ENCODE measurements around the gene FBLN5.

FBLN5 gene

DNA sequence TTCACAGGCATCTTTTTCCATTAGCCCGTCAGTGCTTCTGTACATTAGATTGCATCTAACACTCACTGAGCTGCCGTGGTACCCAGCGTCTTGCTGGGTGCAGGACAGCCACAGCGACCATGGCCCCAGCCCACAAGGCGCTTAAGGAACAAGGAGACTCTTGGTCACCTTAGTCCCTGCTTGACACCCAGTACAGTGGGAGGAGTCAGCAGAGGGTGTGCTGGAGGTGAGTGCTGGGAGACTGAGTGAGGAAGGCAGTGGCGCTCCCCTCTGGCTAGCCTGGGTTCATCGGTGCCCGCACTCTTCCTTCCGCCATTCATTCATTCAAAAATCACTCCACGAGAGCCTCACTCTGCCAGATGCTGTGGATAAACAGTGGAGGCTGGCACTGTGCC is 21.8 kb downstream of the FBLN5 start:
- DNase-seq (ENCODE audit: extremely low read depth, low read depth): no peak
- no peak for TF ChIP-seq CTCF (IDR thresholded peaks at IDR 0.05; ENCODE audit: low read depth, low read length, missing control alignments)
- H3K4me3 ChIP-seq (replicated peaks; ENCODE audit: low read depth, low read length): no peak overlapping the region

GRCh38 chr14:91925001-91925726 is 22.3 kb downstream of the FBLN5 start:
- no peak overlapping the region for H3K4me3 ChIP-seq (replicated peaks; ENCODE audit: low read depth, low read length)
- no peak for TF ChIP-seq CTCF (IDR thresholded peaks at IDR 0.05; ENCODE audit: low read depth, low read length, missing control alignments)
- no peak for DNase-seq (ENCODE audit: extremely low read depth, low read depth)

DNA sequence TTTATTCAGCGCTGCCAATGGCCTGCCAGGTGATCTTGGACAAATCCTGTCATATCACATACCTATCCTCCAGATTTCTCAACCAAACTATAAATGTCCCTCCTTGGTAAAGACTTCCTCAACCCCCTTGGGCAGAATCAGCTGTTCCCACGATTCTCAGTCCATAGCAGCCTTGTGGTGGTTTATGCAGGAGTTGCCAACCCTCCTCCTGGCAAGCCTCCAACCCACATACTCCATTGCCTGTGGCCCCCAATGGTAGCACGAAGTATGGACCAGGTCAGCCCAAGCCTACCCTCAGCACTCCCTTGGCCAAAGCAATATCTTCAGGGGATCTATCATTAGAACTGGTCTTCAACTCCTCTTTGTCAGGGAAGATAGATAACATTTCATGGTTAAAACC is 27.0 kb downstream of the FBLN5 start:
- H3K4me3 ChIP-seq (replicated peaks; ENCODE audit: low read depth, low read length): no peak overlapping the region
- TF ChIP-seq CTCF (IDR thresholded peaks at IDR 0.05; ENCODE audit: low read depth, low read length, missing control alignments): no peak
- DNase-seq (ENCODE audit: extremely low read depth, low read depth): no peak

DNA sequence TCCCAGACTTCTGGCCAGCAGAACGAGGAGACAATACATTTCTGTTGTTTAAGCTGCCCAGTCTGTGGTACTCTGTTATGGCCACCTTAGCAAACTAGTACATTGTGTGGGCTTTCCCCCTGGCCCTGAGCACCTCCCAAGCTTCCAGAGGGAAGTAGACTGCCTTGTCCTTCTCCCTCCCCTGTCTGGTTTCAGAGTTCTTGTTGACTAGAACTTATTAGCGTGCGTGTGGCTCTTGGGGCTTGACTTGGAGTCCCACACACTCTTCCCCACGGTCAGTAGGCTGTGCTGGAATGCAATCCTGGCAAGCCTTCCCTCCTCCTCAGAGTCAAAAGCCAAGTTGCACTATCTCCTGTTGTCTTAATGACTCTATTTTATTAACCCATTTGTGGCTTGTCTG is 27.7 kb downstream of the FBLN5 start:
- H3K4me3 ChIP-seq (replicated peaks; ENCODE audit: low read depth, low read length): no peak overlapping the region
- DNase-seq (ENCODE audit: extremely low read depth, low read depth): no peak
- TF ChIP-seq CTCF (IDR thresholded peaks at IDR 0.05; ENCODE audit: low read depth, low read length, missing control alignments): no peak

DNA sequence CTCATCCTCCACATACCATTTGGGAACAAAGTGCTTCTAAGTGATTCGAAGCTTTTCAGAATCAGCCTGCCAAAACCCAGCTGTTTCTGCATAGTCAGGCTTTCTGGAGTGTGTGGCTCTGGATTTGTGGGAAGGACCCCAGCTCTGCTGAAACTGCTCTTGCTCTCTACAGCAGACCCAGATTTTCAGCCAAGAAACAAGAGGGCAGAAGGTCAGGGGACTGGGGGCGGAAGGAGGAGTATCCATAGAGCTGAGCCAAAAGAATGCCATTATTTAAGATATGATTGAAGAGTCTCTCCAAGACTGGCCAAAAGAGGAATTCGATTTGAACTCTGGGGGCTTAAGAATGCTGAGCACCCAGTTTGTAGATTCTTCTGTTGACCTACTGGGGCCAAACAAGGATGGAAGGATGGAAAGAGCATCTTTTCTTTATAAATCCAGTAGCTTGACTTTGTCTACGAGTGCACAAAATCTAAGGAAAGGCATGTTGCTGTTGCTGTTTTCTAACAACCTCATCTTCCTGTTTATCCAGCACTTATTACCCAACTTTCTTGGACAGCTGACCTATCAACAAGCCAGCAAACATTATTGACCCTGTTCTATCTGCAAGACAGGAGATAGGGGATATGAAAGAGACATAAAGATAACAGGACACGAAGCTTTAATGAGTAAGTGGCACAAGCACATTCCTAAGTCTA is 29.2 kb downstream of the FBLN5 start:
- no peak overlapping the region for H3K4me3 ChIP-seq (replicated peaks; ENCODE audit: low read depth, low read length)
- no peak for TF ChIP-seq CTCF (IDR thresholded peaks at IDR 0.05; ENCODE audit: low read depth, low read length, missing control alignments)
- DNase-seq (ENCODE audit: extremely low read depth, low read depth): no peak

DNA sequence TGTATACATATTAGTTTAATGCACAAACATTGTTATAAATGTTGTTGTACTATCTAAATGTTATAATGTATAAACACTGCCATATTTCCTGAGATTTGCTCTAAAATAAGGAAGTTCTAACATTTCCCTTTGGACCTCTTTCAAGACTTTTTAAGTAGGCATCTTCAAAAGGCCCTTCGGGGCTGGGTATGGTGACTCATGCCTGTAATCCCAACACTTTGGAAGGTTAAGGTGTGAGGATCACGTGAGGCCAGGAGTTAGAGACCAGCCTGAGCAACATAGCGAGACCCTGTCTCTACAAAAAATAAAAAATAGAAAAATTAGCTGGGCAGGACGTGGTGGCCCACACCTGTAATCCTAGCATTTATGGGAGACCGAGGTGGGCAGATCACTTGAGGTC is 35.5 kb downstream of the FBLN5 start:
- DNase-seq (ENCODE audit: extremely low read depth, low read depth): no peak
- H3K4me3 ChIP-seq (replicated peaks; ENCODE audit: low read depth, low read length): no peak overlapping the region
- no peak for TF ChIP-seq CTCF (IDR thresholded peaks at IDR 0.05; ENCODE audit: low read depth, low read length, missing control alignments)
